SJCRH30 (cell line): ENCODE data around the gene ZBTB12. TPM values are rescaled to one million over a fixed set of nuclear protein-coding genes. Genes with fewer than 3 reads are reported as not detected.
A peak's percentile ranks its signal among the peaks of the same experiment; 100 is the strongest.
"Not testable (repeated sequence)": the region's sequence is repeated elsewhere in the genome, so short reads cannot be mapped to it uniquely, and the experiment has no call there.

ENCODE experiments used
- DNase-seq, 2 experiments: peaks; one replicate each; pipeline ENCODE4 v3.0.0-alpha.2; 2015 to 2020
- H3K27ac ChIP-seq: fragments of 250-450 bp; sonication (Bioruptor Pico); 2 replicates; pipeline ENCODE4 v1.5.1; 2020; ENCODE audit warnings: mild to moderate bottlenecking, moderate library complexity
- H3K27me3 ChIP-seq: fragments of 250-450 bp; sonication (Bioruptor Pico); 2 replicates; pipeline ENCODE4 v1.5.1; 2020; ENCODE audit warnings: mild to moderate bottlenecking, moderate library complexity
- H3K36me3 ChIP-seq: fragments of 250-450 bp; sonication (Bioruptor Pico); 2 replicates; pipeline ENCODE4 v1.5.1; 2020; ENCODE audit warnings: mild to moderate bottlenecking, moderate library complexity
- H3K4me1 ChIP-seq: fragments of 250-450 bp; sonication (Bioruptor Pico); 2 replicates; pipeline ENCODE4 v1.5.1; 2020; ENCODE audit warnings: mild to moderate bottlenecking, moderate library complexity
- H3K4me3 ChIP-seq: fragments of 250-450 bp; sonication (Bioruptor Pico); 2 replicates; pipeline ENCODE4 v1.5.1; 2020; ENCODE audit warnings: mild to moderate bottlenecking, moderate library complexity
- H3K9me3 ChIP-seq: fragments of 250-450 bp; sonication (Bioruptor Pico); replicated peaks from 2 replicates; pipeline ENCODE4 v1.5.1; 2020; ENCODE audit warnings: mild to moderate bottlenecking, moderate library complexity
- total RNA-seq: library from RNA; depleted of rRNA; stranded (reverse); fragments of >200 nt; shearing (Covaris generic); gene quantifications from 2 replicates; pipeline ENCODE4 v1.2.3, GENCODE V29; 2014

Gene ZBTB12
- total RNA-seq, 1 experiment from 2014 or later: 5.4 TPM

- H3K4me3 ChIP-seq: no peak overlapping the region
- no peaks in the 10 kb centered on the region for H3K9me3 ChIP-seq
- no peaks in the 10 kb centered on the region for H3K27me3 ChIP-seq
- peaks cover 18% of the 10 kb centered on the region for H3K4me1 ChIP-seq
- H3K36me3 ChIP-seq: peaks cover 21% of the 10 kb centered on the region
- no peak for DNase-seq
- H3K27ac ChIP-seq: no peak overlapping the region
These were observed 23.7 kb downstream of the ZBTB12 start for GRCh38 chr6:31878222-31878621.

- H3K36me3 ChIP-seq: peaks cover 21% of the 10 kb centered on the region
These were observed 24.2 kb downstream of the ZBTB12 start for GRCh38 chr6:31877651-31878161.

GRCh38 chr6:31877125-31877650 is 24.7 kb downstream of the ZBTB12 start:
- no peak overlapping the region for H3K27ac ChIP-seq
- peaks cover 20% of the 10 kb centered on the region for H3K36me3 ChIP-seq
- DNase-seq: no peak
- H3K4me3 ChIP-seq: no peak overlapping the region
- H3K27me3 ChIP-seq: no peaks in the 10 kb centered on the region
- H3K9me3 ChIP-seq: no peaks in the 10 kb centered on the region
- peaks cover 12% of the 10 kb centered on the region for H3K4me1 ChIP-seq

More at GRCh38 chr6:31877651-31878161, 24.2 kb downstream of the ZBTB12 start:
- Histone ChIP-seq H3K4me3 (no peak overlapping the region), H3K27me3 (no peaks in the 10 kb centered on the region), H3K27ac (no peak overlapping the region), H3K4me1 (peaks cover 17% of the 10 kb centered on the region), H3K9me3 (no peaks in the 10 kb centered on the region)
- DNase-seq: no peak

- H3K4me3 ChIP-seq: no peak overlapping the region
- H3K36me3 ChIP-seq: peaks cover 12% of the 10 kb centered on the region
- DNase-seq: no peak
- H3K4me1 ChIP-seq: peaks cover 7% of the 10 kb centered on the region
- H3K9me3 ChIP-seq: no peaks in the 10 kb centered on the region
- H3K27ac ChIP-seq: no peak overlapping the region
- H3K27me3 ChIP-seq: no peaks in the 10 kb centered on the region
These were observed 25.5 kb downstream of the ZBTB12 start for GRCh38 chr6:31876357-31876756.

- no peak overlapping the region for H3K4me3 ChIP-seq
- H3K9me3 ChIP-seq: no peaks in the 10 kb centered on the region
- DNase-seq: no peak
- H3K27me3 ChIP-seq: no peaks in the 10 kb centered on the region
- H3K36me3 ChIP-seq: peaks cover 12% of the 10 kb centered on the region
- H3K4me1 ChIP-seq: peaks cover 2% of the 10 kb centered on the region
- H3K27ac ChIP-seq: no peak overlapping the region
These were observed 26.0 kb downstream of the ZBTB12 start for GRCh38 chr6:31875877-31876276.

- H3K9me3 ChIP-seq: no peaks in the 10 kb centered on the region
- H3K36me3 ChIP-seq: peaks cover 4% of the 10 kb centered on the region
- DNase-seq: no peak
- no peaks in the 10 kb centered on the region for H3K27me3 ChIP-seq
- no peak overlapping the region for H3K4me3 ChIP-seq
- no peaks in the 10 kb centered on the region for H3K4me1 ChIP-seq
- H3K27ac ChIP-seq: no peak overlapping the region
These were observed 26.9 kb downstream of the ZBTB12 start for GRCh38 chr6:31874836-31875572.

GRCh38 chr6:31874084-31874670 is 27.7 kb downstream of the ZBTB12 start:
- Histone ChIP-seq H3K36me3 (no peaks in the 10 kb centered on the region), H3K9me3 (no peaks in the 10 kb centered on the region), H3K27ac (no peak overlapping the region), H3K4me3 (no peak overlapping the region), H3K27me3 (no peaks in the 10 kb centered on the region), H3K4me1 (no peaks in the 10 kb centered on the region)
- no peak for DNase-seq

GRCh38 chr6:31871046-31871659 is 30.7 kb downstream of the ZBTB12 start:
- no peaks in the 10 kb centered on the region for H3K4me1 ChIP-seq
- no peak overlapping the region for H3K4me3 ChIP-seq
- H3K27me3 ChIP-seq: no peaks in the 10 kb centered on the region
- DNase-seq: no peak
- H3K36me3 ChIP-seq: no peaks in the 10 kb centered on the region
- no peaks in the 10 kb centered on the region for H3K9me3 ChIP-seq
- no peak overlapping the region for H3K27ac ChIP-seq

GRCh38 chr6:31870385-31870921 is 31.4 kb downstream of the ZBTB12 start:
- Histone ChIP-seq H3K27ac (no peak overlapping the region), H3K9me3 (no peaks in the 10 kb centered on the region), H3K4me1 (no peaks in the 10 kb centered on the region), H3K36me3 (no peaks in the 10 kb centered on the region), H3K4me3 (no peak overlapping the region), H3K27me3 (no peaks in the 10 kb centered on the region; the same call in 1 of the 2 replicates)
- DNase-seq: no peak

- no peaks in the 10 kb centered on the region; the same call in 1 of the 2 replicates for H3K27me3 ChIP-seq
- no peaks in the 10 kb centered on the region for H3K9me3 ChIP-seq
- H3K4me3 ChIP-seq: no peak overlapping the region
- H3K36me3 ChIP-seq: no peaks in the 10 kb centered on the region
- H3K4me1 ChIP-seq: 0 out of 2 replicates have a peak, but pooled peaks cover 2% of the 10 kb centered on the region
- no peak for DNase-seq
- no peak overlapping the region for H3K27ac ChIP-seq
These were observed 32.5 kb downstream of the ZBTB12 start for GRCh38 chr6:31869343-31869742.

- not testable (repeated sequence) for H3K27ac ChIP-seq, H3K36me3 ChIP-seq, H3K27me3 ChIP-seq, DNase-seq, H3K4me1 ChIP-seq, H3K9me3 ChIP-seq, H3K4me3 ChIP-seq
These were observed 33.3 kb downstream of the ZBTB12 start for GRCh38 chr6:31868658-31868971.

GRCh38 chr6:31865205-31866118 is 36.4 kb downstream of the ZBTB12 start:
- Histone ChIP-seq H3K9me3 (no peaks in the 10 kb centered on the region), H3K4me1 (0 out of 2 replicates have a peak, but pooled peaks cover 4% of the 10 kb centered on the region), H3K36me3 (no peaks in the 10 kb centered on the region), H3K27ac (no peak overlapping the region), H3K4me3 (no peak overlapping the region), H3K27me3 (no peaks in the 10 kb centered on the region; the same call in 1 of the 2 replicates)
- DNase-seq: no peak

GRCh38 chr6:31864818-31865204 is 37.1 kb downstream of the ZBTB12 start:
- Histone ChIP-seq H3K4me1 (0 out of 2 replicates have a peak, but pooled peaks cover 4% of the 10 kb centered on the region), H3K36me3 (no peaks in the 10 kb centered on the region), H3K27me3 (no peaks in the 10 kb centered on the region; the same call in 1 of the 2 replicates), H3K4me3 (no peak overlapping the region), H3K27ac (no peak overlapping the region), H3K9me3 (no peaks in the 10 kb centered on the region)
- DNase-seq: no peak

GRCh38 chr6:31864123-31864562 is 37.7 kb downstream of the ZBTB12 start:
- not testable (repeated sequence) for H3K9me3 ChIP-seq, DNase-seq, H3K4me1 ChIP-seq, H3K27ac ChIP-seq, H3K36me3 ChIP-seq, H3K27me3 ChIP-seq
- H3K4me3 ChIP-seq: peak overlapping the region; percentile 54
